DOHH2 (cell line): Measurements from ENCODE around the gene MKRN2.

Experiments
- CTCF ChIP-seq: fragments of 200-600 bp; sonication (generic); IDR thresholded peaks from one replicate; pipeline ENCODE4 v1.5.1; 2014; ENCODE audit warnings: antibody characterized with exemption, mild to moderate bottlenecking, low read depth, low read length; ENCODE audit not compliant: poor library complexity, severe bottlenecking
- EZH2phosphoT487 ChIP-seq: fragments of 200-600 bp; sonication (generic); IDR thresholded peaks from 2 replicates; pipeline ENCODE4 v1.6.1; 2017; ENCODE audit warnings: borderline replicate concordance, mild to moderate bottlenecking, antibody characterized with exemption, low read length, moderate library complexity, mixed read lengths

GRCh38 chr3:12603969-12604368 is 47.1 kb downstream of the MKRN2 start:
- TF ChIP-seq CTCF (no peak), EZH2phosphoT487 (no peak)
